ENCODE data around the gene EIF2S3B.
"Not testable (repeated sequence)": the region's sequence is repeated elsewhere in the genome, so short reads cannot be mapped to it uniquely, and the experiment has no call there.

EIF2S3B gene

DNA sequence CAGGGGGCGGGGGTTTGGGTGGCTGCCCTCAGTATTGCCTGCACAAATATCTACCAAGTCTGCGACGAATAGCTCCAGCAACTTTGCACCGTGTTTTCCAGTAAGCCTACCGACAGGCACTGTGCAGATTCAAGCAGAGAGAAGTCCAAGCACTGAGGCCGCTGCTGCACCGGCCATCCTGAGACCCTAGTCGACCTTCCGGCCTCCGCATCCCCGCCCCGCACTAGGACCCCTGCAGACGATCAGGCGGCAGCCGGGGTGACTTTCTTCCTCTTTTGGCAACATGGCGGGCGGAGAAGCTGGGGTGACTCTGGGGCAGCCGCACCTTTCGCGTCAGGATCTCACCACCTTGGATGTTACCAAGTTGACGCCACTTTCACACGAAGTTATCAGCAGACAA is at the start of gene EIF2S3B:
EIF2S3B (plus strand) TSS at position 271 of the 400 bp plus-strand sequence; CDS start at position 284, 13 bp downstream.
- DNase-seq: no peak

DNA sequence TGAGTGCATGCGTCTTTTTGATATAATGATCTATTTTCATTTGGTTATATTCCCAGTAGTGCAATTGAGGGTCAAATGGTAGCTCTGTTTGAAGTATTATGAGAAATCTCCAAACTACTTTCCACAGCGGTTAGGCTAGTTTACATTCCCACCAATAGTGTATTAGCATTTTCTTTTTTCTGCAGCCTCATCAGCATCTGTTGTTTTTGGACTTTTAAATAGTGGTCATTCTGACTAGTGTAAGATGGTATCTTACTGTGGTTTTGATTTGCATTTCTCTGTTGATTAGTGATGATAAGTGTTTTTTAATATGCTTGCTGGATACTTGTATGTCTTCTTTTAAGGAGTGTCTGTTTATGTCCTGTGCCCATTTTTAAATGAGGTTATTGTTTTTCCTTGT is 48.8 kb upstream of the EIF2S3B start:
- no peak for DNase-seq

DNA sequence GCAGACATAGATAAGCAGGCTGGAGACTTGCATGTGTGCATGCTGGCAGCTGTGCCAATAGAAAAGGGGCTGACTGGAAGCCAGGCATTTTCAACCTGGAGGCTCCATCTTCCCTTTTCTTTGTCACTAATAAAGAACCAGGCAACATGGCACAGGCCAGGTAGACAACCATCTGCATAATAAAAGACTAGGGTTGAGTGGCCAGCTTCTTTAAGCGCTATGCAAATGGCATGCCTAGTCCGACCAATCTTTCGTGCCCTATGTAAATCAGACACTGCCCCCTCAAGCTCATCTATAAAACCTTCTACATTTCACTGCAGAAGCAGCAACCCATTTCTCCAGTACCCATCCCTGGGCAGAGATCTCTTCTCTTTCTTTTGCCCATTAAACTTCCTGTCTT is 47.9 kb upstream of the EIF2S3B start:
- DNase-seq: no peak

DNA sequence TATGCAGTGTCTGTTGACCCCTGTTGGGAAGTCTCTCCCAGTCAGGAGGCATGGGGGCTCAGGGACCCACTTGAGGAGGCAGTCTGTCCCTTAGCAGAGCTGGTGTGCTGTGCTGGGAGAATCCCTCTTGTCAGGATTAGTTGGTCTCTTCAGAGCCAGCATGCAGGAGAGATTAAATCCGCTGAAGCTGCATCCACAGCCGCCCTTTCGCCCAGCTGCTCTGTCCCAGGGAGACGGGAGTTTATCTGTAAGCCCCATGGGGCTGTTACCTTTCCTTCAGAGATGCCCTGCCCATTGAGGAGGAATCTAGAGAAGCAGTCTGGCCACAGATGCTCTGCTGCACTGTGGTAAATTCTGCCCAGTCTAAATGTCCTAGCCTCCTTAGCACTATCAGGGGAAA is 39.4 kb upstream of the EIF2S3B start:
- no peak for DNase-seq

DNA sequence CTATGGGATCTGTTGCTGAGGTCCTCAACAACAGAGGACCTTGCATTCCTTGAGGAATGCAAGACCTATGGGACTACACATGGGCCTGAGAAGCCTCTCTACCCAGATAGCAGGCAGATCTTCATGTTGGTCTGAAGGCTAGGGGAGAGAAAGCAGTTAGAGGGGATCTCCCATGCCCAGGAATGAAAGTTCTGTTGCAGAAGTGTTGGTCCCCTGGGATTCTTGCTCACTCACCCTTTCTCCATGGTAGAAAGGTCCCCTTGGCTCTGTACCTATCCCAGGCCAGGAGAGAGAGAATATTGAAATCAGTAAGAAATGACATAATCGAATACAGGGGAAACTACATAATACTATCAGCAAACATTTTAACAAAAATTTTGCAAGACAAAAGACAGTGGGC is 36.0 kb upstream of the EIF2S3B start:
- no peak for DNase-seq

DNA sequence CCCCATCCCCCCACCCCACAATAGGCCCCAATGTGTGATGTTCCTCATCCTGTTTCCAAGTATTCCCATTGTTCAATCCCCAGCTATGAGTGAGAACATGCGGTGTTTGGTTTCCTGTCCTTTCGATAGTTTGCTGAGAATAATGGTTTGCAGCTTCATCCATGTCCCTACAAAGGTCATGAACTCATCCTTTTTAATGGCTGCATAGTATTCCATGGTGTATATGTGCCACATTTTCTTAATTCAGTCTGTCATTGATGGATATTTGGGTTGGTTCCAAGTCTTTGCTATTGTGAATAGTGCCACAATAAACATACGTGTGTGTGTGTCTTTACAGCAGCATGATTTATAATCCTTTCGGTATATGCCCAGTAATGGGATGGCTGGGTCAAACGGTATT is 32.9 kb upstream of the EIF2S3B start:
- not testable (repeated sequence) for DNase-seq

DNA sequence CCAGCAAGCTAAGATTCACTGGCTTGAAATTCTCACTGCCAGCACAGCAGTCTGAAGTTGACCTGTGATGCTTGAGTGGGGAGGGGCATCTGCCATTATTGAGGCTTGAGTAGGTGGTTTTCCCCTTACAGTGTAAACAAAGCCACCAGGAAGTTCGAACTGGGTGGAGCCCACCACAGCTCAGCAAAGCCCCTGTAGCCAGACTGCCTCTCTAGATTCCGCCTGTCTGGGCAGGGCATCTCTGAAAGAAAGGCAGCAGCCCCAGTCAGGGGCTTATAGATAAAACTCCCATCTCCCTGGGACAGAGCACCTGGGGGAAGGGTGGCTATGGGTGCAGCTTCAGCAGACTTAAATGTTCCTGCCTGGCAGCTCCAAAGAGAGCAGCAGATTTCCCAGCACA is 23.8 kb upstream of the EIF2S3B start:
- DNase-seq: not testable (repeated sequence)

DNA sequence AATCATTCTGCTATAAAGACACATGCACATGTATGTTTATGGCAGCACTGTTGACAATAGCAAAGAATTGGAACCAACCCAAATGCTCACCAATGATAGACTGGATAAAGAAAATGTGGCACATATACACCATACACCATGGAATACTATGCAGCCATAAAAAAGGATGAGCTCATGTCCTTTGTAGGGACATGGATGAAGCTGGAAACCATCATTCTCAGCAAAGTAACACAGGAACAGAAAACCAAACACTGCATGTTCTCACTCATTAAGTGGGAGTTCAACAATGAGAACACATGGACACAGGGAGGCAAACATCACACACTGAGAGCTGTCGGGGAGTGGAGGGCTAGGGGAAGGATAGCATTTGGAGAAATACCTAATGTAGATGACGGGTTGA is 18.4 kb upstream of the EIF2S3B start:
- not testable (repeated sequence) for DNase-seq

DNA sequence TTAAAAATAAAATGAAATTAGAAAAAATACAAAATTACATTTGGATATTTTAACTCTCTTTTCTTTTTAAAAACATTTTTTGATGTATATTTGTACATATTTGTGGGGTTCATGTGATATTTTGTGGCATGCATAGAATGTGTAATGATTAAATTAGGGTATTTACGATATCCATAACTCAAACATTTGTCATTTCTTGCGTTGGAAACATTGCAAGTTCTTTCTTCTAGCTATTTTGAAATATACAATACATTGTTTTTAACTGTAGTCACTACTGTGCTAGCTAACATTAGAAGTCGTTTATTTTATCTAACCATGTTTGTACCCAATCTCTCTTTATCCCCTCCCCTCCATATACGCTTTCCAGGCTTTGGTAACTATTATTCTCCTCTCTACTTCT is 13.9 kb upstream of the EIF2S3B start:
- DNase-seq: no peak

DNA sequence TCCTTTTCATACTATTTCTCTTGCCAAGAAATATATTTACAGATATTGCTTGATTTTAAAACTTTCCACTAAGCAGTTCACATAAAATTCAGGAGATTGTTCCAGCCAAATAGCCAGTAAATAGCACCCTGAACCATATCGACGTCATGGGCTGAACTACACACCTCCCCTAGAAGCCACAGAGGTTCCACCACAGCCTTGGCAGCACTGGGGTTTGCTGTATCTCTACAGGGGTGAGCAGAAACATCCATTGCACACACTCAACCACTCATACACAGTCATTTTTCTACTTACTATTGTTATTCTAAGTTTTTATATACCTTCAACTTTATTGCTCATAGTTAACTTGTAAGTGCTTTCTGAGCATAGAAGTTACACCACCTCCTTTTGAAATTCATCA is 8.1 kb upstream of the EIF2S3B start:
- no peak for DNase-seq

DNA sequence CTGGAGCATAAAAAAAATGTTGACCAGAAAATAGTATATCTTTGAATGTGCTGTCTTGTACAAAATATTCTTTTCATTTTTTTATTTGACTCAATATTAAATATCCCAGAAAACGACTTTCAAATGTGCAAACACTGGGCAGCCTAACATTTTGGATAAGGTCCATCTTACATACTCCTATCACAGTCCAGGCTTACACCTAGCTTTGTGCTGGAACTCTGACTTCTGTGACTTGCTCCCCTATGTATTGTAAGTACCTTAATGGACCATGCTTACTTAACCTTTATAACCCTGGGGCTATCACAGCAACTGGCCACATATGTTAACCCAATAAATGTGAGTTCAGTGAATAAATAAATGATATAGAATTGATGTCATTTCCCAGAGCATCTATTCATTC is 7.6 kb upstream of the EIF2S3B start:
- no peak for DNase-seq

DNA sequence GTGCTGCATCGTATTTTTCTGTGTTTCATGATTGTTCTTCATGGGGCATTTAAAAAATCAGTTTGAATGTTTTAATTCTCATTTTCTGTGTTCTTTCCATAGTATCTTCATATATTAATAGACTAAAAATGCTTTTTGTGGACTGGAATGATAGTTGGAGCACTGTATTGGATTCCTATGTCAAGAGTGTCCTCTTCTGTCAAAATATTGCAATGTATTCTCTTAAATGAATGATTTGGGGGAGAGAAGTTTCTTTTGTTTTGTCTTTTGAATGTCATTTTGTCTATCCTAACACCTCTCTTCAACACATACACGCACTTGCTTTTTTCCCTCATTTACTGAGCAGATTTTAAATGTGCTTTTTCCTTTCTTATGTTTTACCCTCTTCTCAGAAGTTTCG is 4.7 kb upstream of the EIF2S3B start:
- no peak for DNase-seq

DNA sequence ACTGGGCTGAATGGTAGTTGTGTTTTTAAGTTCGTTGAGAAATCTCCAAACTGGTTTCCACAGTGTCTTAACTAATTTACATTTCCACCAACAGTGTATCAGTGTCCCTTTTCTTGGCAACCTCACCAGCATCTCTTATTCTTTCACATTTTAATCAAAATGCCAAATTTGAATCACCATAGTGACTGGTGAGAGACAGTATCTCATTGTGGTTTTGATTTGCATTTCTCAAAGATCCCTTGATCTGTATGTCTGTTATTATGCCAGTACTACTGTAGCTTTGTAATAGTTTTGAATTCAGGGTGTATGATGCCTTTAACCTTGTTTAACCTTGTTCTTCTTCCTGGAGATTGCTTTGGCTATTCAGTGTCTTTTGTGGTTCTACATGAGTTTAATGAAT is 2.2 kb upstream of the EIF2S3B start:
- no peak for DNase-seq

DNA sequence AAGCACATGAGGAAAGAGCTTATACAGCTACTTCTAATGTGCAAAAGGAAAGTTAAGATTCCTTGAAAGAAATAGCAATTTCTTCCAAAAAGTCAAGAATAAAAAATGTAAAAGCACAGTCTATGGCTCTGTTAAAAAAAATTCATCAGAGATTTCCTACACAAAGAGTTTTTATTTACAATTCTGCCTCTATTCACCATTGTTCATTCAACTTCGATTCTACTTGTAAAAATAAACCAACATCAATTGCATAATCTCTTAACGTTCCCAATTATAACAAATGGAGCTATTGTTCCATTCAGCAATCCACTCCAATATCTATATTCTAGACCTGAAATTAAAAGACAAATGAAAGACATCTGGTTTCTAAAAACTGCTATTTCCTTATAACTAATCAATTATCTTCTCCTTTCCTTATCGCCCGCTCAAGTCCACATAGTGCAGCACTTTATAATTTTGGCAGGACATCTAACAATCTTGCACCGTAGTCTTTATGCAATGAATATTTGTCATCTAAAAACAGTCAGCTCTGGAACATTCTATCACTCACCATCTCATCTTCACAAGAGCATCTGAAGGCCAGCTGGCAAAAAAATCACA is 6.2 kb downstream of the EIF2S3B start:
- DNase-seq: no peak

DNA sequence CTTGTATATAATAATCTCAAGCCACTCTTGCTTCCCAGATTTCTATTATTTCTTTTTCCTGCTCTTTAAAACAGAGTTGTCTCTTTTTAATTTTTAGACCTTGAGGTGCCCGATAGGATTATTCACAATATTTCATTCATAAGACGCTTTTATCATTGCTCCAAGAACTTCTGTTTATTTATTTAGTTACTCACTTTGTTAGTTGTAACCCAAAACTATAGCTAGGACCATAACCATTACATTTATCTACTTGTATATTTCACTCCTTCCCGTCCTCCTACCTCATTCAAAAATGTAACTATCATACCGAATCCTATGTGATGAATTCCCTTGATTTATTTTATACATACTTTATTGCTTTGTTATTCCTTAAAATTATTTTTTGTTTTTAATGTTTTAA is 7.1 kb downstream of the EIF2S3B start:
- no peak for DNase-seq

DNA sequence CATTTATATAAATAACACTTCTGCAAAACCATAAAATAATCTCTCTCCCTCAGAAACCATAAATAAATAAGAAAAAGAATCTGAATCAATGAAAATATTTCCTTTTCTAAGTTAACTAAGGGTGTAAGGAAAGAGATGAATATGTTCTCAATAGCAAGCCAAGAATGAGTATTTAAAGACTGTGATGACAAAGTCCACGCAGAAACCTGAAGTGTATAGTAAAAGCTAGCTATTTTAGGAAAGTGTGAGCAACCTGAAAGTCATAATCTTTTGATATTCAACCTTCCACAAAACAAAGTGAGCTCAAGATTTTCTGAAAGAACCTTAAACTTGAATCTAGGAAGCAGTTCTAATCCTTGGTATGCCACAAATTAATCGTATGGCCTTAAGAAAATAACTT is 15.9 kb downstream of the EIF2S3B start:
- DNase-seq: no peak

DNA sequence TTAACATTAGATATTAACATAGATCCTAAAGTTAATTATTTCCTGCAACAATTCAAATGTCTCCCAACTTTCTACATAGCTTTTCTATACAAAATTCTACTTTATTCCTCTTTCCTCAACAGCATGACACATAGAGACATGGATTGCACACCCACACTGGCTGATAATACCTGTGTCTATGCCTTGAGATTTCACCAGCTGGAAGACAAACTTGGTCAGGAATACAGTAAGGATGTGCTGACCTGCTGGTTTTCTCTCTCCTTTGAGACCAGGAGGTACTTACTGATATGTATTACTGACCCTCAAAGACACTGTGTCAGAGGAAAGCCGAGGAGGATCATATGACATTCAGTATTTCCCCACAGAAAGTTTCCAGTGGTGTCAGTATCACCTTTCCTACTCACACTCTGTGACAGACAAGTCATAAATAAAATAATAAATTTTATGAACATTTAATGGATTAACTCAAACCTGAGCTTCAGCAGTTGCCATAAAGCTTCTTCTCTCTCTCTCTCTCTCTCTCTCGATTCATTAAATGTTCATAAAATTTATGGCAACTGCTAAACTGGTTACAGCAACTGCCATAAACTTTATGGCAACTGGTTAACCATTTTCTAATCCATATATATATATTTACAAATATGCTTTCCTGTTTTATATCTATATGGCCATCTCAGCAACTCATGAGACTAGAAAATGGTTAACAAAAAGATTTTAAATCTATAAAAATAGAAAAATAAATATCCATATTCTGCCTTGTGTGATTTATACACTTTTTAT is 22.7 kb downstream of the EIF2S3B start:
- DNase-seq: no peak

DNA sequence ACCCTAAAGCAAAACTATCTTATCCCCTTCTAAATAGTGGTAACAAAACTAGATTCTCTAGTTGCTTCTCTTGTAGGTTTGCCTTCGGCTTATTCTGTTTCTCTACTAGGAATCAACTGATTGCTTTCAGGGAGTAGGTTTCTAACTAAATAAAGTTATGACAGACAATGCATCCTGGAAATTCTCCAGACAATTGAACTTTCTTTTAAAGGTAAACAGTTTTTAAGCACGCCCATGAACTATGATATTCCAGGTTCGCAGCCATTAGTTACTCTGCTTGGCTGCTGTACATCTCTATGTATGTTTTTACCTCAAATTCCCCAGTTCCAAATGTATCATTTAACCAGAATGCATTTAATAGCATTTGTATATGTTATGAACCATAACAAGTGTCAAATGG is 23.9 kb downstream of the EIF2S3B start:
- DNase-seq: no peak

DNA sequence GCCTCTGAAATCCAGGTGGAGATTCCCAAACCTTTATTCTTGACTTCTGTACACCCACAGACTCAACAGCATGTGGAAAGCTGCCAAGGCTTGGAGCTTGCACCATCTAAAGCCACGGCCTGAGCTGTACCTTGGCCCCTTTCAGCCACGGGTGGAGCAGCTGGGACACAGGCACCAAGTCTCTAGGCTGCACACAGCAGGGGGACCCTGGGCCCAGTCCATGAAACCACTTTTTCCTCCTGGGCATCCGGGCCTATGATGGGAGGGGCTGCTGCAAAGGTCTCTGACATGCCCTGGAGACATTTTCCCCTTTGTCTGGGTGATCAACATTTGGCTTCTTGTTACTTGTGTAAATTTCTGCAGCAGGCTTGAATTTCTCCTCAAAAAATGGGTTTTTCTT is 32.0 kb downstream of the EIF2S3B start:
- DNase-seq: no peak

DNA sequence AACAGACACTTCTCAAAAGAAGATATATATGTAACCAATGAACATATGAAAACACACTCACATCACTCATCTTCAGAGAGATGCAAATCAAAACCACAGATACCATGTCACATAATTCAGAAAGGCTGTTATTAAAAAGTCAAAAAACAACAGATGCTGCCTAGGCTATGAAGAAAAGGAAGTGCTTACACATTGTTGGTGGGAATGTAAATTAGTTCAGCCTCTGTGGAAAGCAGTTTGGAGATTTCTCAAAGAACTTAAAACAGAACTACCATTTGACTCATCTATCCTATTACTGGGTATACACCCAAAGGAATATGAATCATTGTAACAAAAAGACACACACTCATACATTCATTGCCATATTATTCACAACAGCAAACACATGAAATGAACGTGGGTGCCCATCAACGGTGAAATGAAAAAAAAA is 35.1 kb downstream of the EIF2S3B start:
- DNase-seq: no peak

DNA sequence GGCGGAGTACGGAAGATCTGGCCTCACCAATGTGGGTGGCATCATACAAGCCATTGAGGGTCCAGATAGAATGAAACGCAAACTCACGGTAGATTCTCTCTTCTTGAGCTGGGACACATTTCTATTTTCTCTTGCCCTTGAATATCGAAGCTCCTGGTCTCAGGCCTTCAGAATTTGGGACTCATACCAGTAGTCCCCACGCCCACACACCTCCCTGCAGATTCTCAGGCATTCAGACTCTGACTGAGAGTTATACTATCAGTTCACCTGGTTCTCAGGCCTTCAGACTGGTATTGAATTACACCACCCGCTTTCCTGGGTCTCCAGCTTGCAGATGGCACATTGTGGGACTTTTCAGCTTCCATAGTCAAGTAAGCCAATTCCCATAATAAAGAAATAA is 37.8 kb downstream of the EIF2S3B start:
- DNase-seq: no peak

DNA sequence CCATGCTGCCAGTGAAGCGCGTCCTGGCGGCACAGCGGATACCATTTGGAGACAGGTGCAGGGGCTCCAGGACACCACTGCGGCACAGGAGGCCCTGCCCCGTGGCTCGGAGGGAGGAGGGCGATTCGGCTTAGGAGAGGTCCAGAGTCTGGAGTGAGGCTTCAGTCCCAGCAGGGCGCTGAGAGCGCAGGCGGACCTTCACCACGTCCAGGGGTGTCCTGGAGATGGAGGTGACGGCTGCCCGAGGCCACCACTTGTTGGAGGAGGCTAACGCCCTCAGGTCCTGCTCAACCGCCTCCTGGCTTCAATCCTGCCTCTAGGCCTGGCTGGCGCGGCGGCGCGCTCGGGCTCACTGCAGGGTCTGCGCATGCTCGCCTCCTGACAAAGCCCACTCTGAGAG is 45.7 kb downstream of the EIF2S3B start:
- DNase-seq: no peak

DNA sequence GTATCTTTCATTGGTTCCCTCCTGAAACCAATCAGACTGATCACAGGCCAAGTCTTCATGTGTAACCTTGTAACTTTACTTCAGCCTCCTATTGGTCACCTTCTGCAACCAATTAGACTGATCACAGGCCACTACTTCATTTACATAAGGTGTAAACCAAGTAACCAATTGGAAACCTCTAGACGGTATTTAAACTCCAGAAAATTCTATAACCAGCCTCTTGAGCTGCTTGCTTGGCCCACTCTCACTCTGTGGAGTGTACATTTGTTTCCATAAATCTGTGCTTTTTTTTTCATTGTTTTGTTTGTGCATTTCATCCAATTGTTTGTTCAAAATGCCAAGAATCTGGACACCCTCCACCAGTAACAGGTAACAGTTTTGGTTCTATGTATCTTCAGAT is 47.5 kb downstream of the EIF2S3B start:
- DNase-seq: no peak

DNA sequence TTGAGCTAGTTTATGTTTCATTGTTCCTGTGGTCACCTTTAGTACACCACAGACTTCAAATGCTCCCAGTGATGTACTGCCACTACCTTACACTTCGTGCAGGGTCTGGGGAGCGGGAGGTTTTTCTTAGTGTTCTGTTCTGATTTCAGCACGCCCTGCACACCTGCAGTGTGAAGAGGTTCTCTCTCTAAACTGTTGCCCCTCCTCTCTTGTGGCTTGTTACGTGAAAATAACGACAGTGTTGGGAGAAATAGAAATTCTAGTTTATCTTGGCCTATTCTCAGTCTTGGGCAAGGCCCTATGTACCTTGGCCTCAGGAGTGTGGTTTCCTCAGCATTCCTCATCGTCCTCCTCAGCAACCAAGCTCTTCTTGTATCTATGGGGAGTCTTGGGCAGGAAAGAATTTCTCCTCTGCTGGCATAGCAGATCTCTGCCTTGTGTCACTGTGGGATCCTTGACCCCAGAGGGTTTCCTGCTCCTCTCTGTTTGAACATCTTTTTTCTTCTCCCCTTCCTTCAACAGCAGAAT is 48.6 kb downstream of the EIF2S3B start:
- peak in 1 of 6 experiments; percentile 35 for DNase-seq
